Measurements from ENCODE around the gene CLEC4M. TPM values are rescaled to one million over a fixed set of nuclear protein-coding genes. Genes with fewer than 3 reads are reported as not detected.
"Not testable (repeated sequence)": the region's sequence is repeated elsewhere in the genome, so short reads cannot be mapped to it uniquely, and the experiment has no call there.

Gene CLEC4M
- polyA plus RNA-seq, 3 donors, result 2.4 to 3.9 (median 3.9) TPM

DNA sequence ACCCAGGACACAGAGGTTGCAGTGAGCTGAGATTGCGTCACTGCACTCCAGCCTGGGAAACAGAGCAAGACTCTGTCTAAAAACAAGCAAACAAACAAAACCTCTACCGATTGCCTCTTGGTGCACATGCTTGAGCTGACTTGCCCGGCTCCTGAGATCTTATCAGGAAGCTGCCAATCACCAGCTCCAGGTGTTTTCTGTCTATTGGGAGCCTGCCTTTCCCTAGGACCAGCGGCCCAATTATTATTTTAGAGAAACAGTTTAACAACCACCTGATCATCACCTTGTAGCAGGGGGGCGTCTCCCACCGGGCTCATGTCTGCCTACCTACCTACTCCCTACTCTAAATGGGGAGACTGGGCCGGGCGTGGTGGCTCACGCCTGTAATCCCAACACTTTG is 10.8 kb downstream of the CLEC4M start:
- DNase-seq, result no peak

DNA sequence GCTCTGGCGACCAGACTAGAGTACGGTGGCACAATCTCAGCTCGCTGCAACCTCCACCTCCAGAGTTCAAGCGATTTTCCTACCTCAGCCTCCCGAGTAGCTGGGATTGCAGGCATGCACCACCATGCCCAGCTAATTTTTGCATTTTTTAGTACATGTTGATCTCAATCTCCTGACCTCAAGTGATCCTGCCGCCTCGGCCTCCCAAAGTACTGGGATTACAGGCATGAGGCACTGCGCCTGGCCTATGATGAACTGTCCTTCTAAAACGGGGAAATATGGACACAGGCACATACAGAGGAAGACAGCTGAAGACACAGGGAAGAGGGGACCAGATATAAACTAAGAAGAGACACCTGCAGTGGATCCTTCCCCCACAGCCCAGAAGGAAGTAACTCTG is 12.7 kb downstream of the CLEC4M start:
- no peak for DNase-seq

DNA sequence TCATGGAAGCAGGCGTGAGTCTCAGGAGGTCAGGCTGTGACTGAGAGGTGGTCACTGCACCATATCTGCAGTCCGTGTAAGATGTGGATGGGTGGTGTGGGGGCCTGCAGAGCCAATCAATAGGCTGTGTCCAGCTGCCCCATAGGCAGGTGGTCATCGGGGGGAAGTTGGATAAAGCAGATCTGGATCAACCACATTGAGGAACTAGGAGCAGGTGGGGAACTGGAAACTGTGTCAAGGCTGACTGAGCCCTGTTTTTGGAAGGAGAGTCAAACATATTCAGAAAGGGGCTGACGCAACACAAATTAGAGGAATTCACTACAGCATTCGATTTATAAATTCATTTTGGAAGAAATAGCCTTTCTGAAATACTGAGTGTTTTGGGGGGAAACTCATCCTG is 15.0 kb downstream of the CLEC4M start:
- no peak for DNase-seq

DNA sequence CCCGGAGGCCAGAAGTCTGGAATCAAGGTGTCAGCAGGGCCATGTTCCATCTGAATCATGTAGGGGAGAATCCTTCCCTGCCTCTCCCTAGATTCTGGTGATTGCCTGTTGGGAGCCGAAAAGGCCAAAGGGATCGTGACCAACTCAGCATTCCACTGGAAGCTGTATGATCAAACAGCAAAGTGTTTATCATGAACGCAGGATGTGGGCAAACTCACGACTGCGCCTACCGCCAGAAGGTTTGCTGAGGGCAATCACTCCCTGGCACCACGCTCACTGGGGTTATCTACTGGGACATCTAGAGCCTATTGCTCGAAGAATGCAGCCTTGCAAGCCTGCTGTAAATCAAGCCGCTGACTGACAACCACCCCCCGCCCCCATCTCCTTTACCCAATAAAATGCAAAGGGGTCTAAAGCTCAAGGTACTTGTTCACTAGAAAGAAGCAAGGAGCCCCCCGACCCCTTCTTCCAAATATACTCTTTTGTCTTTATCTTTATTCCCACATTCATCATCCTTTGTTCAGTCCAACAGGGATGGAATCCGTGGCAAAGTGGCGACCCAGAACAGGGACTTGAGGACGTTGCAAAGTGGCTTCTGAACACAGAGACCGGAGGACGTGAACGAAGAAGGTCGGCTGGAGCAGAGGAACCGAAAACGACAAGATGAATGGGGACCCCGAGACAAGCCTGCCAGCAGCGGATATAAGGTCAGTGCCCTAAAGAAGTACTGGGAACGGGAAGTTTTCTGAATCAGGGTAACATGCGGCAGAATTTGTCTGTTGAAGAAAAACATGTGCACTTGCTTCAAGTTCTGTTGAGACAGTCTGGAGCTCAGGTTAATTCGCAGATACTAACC is 16.8 kb downstream of the CLEC4M start:
- no peak for DNase-seq

DNA sequence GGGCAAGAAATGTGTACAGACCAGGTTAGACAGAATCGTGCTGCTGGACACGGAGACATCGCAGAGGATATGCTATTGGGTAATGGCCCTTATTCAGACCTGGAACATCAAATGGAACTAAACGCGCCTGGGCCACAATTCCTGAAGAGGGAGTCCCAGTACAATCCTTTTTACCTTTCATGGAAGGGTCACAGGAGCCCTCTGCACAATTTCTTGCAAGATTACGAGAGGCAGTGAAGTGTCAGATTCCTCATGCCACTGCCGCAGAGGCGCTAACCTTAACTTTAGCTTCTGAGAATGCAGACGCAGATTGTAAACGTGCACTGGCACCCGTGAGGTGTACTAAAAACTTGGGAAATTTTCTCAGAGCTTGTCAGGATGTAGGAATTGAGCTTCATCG is 18.1 kb downstream of the CLEC4M start:
- no peak for DNase-seq

DNA sequence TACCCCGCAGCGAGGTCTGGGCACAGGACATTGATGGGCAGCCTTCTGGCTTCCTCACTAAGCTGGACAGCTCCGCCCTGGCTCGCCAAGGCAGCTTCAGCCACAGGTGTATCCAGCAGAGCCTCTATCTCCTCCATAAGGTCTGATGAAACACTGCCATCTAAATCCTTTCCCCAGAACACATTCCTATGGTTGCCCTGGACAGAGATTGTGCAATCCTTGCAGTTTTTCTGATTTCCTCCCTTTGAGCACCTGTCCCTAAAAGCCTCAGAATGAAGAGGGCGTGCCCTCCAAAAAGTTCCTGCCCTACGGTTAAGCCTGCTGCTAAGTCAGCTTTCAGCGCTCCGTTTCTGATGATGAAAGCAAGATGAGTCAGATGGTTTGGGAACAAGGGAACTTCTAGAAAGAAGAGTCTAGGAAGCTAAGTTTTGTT is 21.0 kb downstream of the CLEC4M start:
- no peak for DNase-seq

DNA sequence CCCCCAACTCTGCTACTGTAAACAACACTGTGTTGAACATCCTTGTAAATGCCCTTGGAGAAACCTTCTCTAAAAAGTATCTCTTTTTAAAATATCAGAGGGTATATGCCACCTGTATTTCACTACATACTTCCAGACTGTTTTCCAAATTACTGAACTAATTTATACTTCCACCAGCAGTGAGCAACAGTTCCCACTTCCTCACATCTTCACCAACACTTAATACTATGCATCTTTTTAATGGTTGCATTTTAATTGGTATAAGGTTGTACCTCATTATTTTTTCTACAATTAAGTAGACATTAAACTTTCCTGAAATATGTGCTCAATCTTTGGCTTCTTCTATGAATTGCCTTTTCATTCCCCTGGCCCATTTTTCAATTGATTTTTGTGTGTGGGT is 21.8 kb downstream of the CLEC4M start:
- DNase-seq, result no peak

DNA sequence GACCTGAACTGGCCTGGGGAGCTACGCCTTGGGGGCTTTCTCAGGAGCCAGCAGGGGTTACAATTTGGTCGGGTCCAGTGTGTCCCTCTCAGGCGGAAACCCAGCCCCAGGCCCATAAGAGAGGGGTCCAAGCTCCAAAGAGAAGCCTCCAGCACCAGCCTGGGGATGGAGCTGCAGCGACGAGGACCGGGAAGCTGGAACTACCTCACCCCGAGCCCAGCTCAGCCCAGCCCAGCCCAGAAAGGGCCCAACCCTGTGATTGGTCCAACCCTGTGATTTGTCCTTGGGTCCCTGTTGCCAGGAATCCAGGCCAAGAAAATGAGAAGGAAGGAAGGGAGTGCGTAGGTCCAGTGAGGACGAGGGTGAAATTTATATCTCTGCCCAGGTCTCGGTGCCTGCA is 24.1 kb downstream of the CLEC4M start:
- DNase-seq, result no peak

DNA sequence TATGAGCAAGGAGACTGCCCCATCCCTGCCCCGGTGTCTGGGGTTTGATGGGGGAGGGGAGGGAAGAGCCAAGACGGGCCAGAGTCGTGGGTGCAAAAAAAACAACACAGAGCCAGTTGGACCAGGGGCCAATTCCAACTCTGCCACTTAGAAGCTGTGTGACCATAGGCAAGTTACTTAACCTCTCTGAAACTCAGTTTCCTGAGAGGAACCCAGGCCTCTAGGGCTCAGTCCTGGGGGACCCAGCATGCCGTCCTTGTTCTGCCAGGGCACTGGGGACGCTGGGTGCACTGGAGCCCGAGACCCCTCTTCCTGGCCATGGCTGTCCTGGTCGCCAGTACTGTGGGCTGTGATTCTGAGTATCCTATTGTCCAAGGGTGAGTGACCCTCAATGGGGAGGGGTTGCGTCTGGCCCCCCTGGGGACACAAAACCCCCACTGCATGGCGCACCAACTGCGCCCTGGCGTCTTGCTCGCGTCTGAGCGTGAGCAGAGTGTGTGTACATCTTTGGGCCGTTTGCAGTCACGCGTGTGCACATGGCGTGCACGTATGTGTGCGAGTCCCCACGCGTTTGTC is 24.6 kb downstream of the CLEC4M start:
- no peak for DNase-seq

DNA sequence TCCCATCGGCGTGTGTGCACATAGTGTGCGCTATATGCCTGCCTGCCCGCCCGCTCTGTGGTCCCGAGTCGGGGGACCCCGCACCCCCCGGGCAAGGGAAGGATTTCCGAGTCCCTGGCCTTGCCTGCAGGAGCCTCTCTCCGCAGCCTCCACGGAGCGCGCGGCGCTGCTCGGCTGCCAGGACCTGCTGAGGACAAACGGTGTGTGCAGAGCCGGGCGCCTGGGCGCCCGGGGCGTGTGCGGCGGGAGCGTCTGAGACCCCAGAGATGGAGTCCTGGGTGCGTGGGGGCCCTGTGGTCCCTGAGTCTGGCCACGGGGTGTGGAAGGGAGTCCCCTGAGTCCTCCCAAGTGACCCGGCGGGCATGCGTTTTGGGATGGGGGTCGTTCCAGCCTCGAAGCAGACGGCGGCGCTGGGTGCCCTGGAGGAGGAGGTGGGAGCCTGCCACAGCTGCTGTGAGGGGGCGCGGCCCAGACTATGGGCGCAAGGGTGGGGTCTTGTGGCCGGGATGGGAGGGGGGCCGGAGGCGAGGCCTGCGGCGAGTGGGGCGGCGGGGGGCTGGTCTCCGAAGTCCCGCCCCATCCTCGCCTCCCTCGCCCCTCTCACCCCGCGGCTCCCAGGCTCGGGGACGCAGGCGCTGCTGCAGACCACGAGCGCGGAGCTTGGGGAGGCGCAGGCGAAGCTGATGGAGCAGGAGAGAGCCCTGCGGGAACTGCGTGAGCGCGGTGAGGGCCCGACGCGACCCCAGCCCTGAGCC is 25.3 kb downstream of the CLEC4M start:
- DNase-seq, result no peak

DNA sequence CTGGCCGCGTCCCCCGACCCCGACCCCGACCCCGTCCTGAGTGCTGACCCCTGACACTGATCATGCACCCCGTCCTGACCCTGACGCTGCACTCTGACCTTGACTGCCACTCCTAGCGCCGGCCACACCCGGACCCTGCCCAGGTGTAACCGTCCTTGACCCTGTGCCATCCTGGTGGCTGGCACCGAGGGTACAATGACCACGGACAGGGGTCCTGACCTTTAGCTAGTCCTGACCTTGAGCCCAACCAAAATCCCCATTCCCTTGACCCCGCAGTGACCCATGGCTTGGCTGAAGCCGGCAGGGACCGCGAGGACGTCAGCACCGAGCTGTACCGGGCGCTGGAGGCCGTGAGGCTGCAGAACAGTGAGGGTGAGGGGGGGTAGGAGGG is 25.9 kb downstream of the CLEC4M start:
- DNase-seq, result no peak

DNA sequence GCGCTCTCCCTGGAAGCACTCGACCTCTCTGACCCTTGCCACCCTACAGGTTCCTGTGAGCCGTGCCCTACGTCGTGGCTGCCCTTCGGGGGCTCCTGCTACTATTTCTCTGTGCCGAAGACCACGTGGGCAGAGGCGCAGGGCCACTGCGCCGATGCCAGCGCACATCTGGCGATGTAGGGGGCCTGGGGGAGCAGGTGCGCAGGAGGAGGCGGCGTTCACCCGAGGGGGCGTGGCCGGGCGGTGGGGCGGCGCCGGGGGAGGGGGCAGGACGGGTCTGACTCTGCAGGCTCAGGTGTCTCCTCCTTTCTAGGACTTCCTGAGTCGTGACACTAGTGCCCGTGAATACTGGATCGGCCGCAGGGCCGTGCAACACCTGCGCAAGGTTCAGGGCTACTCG is 26.4 kb downstream of the CLEC4M start:
- DNase-seq, result no peak

DNA sequence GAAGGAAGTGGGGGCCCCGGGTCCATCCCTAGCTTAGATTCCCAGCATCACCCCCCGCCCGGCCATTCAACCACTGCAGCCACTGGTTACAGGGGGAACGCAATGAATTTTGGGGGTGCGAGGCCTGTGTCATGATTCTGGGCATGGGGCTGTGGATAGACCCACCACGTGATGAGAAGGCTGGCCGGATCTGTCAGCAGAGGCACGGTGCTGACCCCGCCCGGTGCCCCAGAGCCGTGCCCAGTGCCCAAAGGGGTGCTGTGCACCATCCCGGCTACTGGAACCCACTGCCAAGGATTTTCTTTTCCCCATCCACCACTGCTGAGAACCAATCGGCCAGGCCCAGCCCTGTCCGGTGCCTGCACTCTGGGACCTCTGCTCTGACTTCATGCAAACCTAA is 27.4 kb downstream of the CLEC4M start:
- no peak for DNase-seq

DNA sequence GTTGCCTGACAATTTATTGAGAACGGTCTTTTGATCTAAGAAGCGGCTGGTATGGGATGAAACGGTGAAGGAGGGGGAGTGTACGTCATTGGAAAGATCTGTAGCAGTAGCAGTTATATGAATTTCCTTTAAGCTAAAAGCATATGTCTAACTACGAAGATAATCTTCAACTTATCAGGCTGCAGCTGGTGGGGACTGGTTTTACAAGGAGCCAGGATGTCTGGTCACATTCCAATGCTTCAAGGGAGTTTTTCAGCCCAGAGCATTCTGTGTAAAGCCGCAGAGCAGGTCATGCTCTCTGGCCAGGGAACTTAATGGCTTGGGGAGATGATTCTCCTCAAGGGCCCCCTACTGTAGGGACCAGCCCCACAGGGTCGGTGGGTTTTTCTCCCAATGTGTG is 29.2 kb downstream of the CLEC4M start:
- peak; percentile 63 for DNase-seq

DNA sequence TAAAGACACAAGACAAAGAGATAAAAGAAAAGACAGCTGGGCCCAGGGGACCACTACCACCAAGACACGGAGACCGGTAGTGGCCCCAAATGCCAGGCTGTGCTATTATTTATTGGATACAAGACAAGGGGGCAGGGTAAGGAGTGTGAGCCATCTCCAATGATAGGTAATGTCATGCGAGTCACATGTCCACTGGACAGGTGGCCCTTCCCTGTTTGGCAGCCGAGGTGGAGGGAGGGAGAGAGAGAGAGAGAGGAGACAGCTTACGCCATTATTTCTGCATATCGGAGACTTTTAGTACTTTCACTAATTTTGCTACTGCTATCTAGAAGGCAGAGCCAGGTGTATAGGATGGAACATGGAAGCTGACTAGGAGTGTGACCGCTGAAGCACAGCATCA is 29.7 kb downstream of the CLEC4M start:
- DNase-seq, result not testable (repeated sequence)

DNA sequence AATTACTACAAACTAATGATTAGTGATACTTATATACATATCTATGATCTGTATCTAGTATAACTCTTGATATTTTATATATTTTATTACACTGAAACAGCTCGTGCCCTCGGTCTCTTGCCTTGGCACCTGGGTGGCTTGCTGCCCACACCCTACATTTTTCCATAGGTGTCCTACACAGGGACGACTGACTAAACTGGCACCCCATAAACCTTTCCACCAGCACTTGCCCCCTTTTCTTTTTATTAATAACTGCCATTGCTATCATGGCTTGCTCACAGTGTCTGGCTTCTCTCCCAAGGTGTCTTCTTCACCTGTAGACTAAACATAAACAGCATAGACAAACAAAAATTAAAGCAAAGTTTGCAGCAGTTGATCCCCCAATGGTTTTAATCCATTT is 30.4 kb downstream of the CLEC4M start:
- DNase-seq, result no peak

DNA sequence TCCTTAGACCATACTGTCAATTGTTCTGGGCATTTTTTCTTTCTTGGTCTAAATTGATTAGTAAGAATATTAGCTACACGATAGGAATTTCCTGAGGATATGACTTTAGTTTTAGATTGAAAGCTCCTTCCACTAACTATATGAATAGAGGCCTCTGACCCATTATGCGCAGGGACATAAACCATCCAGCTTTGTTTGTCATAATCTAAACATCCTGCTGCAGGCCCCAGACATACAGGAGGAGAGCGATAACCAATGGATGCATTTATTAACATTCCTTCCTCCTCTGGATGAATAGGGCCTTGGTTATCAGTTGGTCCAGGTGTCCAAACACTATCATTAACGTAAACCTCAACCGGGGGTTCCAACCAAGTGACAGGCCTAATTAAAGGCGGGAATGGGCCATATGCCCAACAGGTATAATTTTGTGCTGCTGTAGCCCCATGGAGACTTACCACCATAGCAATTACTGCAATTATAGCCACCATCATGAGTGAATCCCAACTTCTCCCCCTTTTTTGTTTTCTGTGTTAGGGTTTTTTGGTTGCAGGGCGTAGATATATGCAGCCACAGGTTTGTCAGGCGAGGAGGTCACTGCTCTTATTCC is 32.6 kb downstream of the CLEC4M start:
- DNase-seq, result no peak

DNA sequence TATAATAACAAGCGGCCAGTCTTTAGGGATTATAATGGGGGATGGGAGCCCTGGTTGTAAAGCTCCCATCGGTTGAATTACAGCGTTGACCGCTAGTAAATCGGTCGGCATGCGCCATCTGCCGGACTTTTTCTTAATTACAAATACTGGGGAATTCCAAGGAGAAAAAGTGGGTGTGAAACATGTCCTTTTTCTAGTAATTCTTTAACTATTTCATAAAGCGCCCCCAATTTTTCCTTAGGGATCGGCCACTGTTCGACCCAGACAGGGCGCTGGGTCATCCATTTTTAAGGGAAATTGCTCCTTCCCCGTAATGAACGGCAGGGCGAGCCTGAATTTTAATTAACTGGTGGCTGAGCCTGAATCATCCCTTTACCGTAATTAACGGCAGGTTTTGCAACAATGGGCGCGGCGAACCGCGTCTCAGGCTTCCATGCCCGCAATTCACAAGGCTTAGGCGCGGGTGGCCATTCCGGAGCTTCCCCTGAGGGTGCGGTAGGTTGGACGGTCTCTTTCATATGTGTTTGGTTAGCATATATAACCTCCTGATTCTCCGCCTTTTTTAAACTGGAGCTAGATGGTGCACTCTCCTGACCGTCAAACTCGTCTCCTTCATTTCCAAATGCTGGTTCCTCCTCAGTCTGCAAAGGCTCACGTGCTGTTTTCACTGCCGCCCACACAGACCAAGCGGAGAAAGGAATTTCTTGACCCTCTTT is 36.8 kb downstream of the CLEC4M start:
- DNase-seq, result peak; percentile 70

DNA sequence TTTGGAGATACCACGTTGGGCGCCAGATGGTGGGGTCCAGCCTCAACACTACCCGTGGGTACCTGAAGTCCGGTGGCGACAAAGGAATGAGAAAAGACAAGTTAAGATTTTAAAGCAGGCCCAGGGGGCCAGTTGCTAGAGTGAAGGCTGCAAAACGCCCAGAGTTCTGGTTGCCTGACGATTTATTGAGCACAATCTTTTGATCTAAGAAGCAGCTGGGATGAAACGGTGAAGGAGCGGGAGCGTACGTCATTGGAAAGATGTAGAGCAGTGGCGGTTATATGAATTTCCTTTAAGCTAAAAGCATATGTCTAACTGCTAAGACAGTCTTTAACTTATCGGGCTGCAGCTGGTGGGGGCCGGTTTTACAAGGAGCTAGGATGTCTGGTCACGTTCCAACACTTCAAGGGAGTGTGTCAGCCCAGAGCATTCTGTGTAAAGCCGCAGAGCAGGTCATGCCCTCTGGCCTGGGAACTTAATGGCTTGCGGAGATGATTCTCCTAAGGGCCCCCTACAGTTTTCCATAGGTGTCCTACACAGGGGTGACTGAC is 38.1 kb downstream of the CLEC4M start:
- no peak for DNase-seq

DNA sequence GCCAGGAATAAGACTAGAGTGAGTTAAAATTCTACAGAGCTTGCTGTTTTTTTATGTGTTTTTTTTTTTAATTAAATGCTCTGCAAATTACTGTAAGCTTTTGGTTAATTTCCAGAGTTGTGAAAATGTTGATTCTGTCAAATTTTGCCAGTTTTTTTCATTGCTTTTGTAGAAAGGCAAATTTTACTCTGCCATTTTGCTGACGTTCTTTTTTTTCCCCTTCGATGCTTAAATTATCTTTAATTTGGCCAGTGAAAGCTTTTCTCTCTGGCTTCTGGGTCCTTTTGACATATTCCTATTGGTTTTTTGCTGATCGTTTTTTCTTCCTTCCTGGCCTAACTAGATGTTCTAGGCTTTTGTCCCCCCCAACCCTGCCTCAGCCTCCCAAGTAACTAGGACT is 43.2 kb downstream of the CLEC4M start:
- no peak for DNase-seq

DNA sequence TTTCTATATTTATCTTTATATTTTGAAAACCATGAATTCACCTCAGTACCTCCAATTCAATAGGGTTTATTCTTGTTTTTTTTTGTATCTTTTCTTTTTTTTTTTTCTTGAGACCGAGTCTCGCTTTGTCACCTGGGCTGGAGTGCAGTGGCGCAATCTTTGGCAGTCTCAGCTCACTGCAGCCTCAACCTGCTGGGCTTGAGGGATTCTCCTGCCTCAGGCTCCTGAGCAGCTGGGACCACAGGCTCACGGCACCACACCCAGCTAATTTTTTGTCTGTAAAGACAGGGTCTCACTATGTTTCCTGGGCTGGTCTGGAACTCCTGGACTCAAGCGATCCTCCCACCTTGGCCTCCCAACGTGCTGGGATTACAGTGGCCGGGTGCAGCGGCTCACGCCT is 43.8 kb downstream of the CLEC4M start:
- no peak for DNase-seq

DNA sequence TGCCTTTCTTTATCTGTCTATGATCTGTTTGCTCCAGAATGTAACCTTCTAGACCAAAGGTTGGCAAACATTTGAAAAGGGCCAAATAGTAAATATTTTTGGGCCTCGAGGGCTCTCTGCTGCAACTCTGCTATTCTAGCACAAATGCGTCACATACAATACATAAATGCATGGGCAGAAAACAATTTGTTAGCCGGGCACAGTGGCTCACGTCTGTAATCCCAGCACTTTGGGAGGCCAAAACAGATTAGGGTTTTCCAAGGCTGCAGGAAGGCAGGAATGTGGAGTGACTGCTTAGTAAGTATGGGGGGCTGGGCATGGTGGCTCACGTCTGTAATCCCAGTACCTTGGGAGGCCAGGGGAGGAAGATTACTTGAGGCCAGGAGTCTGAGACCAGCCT is 45.1 kb downstream of the CLEC4M start:
- DNase-seq, result no peak

All from renal pelvis (tissue), 4 donors.